Esophagus squamous epithelium (tissue), 5 donors: ENCODE results near the gene REEP1. TPM values are rescaled to one million over a fixed set of nuclear protein-coding genes. Genes with fewer than 3 reads are reported as not detected.

Experiments
- DNase-seq: peaks from one replicate; lab custom pipeline; 2025; lab: John Stamatoyannopoulos, UW
- H3K27ac ChIP-seq, 4 donors: fragments of 200-600 bp; sonication (generic); one replicate each; pipeline ENCODE4 v1.5.1; 2016 to 2019; ENCODE audit warnings: mild to moderate bottlenecking in 1 of 4
- H3K27me3 ChIP-seq, 4 donors: fragments of 200-600 bp; sonication (generic); 1 replicate in 3 of 4; 2 replicates in 1 of 4; pipeline versions ENCODE4 v1.5.1 to v1.6.0; 2017 to 2021; ENCODE audit warnings: antibody characterized with exemption in 1 of 4
- H3K36me3 ChIP-seq, 3 donors: fragments of 200-600 bp; sonication (generic); one replicate each; pipeline ENCODE4 v1.5.1; 2016 to 2019
- H3K4me1 ChIP-seq, 3 donors: fragments of 200-600 bp; sonication (generic); one replicate each; pipeline ENCODE4 v1.5.1; 2017 to 2019
- H3K4me3 ChIP-seq, 4 donors: fragments of 200-600 bp; sonication (generic); 1 replicate in 3 of 4; 2 replicates in 1 of 4; pipeline ENCODE4 v1.5.1; 2016 to 2019; ENCODE audit warnings: mild to moderate bottlenecking in 2 of 4, moderate library complexity in 1 of 4
- H3K9me3 ChIP-seq, 3 donors: fragments of 200-600 bp; sonication (generic); one replicate each; pipeline ENCODE4 v1.5.1; 2016 to 2019
- POLR2A ChIP-seq, 4 donors: fragments of 450-650 bp; IDR thresholded peaks; one replicate each; pipeline ENCODE4 v1.6.1; 2017; ENCODE audit warnings: antibody characterized with exemption in 4 of 4, mild to moderate bottlenecking in 4 of 4, moderate library complexity in 3 of 4
- WGBS, 2 donors: methylation state at CpG; one replicate each; pipeline ENCODE4 v1.1.5; 2018; 5-methylcytosine and 5-hydroxymethylcytosine counted together
- intact Hi-C: fragments of 100-400 bp; cut with DNase I; formaldehyde crosslinking; loops from one replicate; pipeline ENCODE4 v1.15.0; 2022
- total RNA-seq, 4 donors: library from RNA; depleted of rRNA; stranded (reverse); fragments of >200 nt; gene quantifications; one replicate each; pipeline ENCODE4 v1.1.0, GENCODE V29; 2016
- TF ChIP-seq, protein P1 (sequence below), 6 experiments: fragments of 450-650 bp in 4 of 6; fragments of 200-600 bp in 2 of 6; sonication (generic) in 2 of 6; IDR thresholded peaks; one replicate each; pipeline ENCODE4 v1.5.1; 2016 to 2019; ENCODE audit warnings: antibody characterized with exemption in 6 of 6, mild to moderate bottlenecking in 4 of 6, moderate library complexity in 4 of 6
- donor health status: DM: yes; HTN: yes; CAD: no.

Gene REEP1
- total RNA-seq, 4 donors from 2014 or later, result 0.83 to 10.3 (median 2.0) TPM

DNA sequence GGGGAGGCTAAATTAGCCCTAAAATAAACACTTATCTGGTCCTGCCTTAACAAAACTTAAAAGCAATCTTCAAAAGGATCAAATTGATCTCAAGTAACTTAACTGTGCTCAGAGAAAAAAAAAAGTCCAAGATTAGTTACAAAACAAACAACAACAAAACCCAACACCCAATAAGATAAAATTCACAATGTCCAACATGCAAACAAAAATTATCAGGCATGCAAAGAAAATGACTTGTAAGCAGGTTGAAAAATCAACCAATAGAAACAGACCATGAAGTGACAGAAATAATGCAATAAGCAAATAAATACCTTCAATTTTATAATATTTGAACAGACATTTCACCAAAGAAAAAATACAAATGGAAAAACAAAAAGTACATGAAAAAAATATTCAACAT lies 4.0 kb upstream of the REEP1 start:
- peaks cover 8 to 18% (median 11%) of the 10 kb centered on the region in 3 donors for H3K4me1 ChIP-seq
- H3K4me3 ChIP-seq, result no peak overlapping the region
- no peak overlapping the region for H3K27ac ChIP-seq
- H3K36me3 ChIP-seq, result no peaks in the 10 kb centered on the region
- no peaks in the 10 kb centered on the region for H3K9me3 ChIP-seq
- intact Hi-C loops, result no loop called here
- no peak for DNase-seq
- TF ChIP-seq, protein P1, sequence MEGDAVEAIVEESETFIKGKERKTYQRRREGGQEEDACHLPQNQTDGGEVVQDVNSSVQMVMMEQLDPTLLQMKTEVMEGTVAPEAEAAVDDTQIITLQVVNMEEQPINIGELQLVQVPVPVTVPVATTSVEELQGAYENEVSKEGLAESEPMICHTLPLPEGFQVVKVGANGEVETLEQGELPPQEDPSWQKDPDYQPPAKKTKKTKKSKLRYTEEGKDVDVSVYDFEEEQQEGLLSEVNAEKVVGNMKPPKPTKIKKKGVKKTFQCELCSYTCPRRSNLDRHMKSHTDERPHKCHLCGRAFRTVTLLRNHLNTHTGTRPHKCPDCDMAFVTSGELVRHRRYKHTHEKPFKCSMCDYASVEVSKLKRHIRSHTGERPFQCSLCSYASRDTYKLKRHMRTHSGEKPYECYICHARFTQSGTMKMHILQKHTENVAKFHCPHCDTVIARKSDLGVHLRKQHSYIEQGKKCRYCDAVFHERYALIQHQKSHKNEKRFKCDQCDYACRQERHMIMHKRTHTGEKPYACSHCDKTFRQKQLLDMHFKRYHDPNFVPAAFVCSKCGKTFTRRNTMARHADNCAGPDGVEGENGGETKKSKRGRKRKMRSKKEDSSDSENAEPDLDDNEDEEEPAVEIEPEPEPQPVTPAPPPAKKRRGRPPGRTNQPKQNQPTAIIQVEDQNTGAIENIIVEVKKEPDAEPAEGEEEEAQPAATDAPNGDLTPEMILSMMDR (IDR thresholded peaks at IDR 0.05), result no peak
- TF ChIP-seq POLR2A (IDR thresholded peaks at IDR 0.05), result no peak
- H3K27me3 ChIP-seq, result peaks cover 0 to 52% (median 0%) of the 10 kb centered on the region in 4 donors

DNA sequence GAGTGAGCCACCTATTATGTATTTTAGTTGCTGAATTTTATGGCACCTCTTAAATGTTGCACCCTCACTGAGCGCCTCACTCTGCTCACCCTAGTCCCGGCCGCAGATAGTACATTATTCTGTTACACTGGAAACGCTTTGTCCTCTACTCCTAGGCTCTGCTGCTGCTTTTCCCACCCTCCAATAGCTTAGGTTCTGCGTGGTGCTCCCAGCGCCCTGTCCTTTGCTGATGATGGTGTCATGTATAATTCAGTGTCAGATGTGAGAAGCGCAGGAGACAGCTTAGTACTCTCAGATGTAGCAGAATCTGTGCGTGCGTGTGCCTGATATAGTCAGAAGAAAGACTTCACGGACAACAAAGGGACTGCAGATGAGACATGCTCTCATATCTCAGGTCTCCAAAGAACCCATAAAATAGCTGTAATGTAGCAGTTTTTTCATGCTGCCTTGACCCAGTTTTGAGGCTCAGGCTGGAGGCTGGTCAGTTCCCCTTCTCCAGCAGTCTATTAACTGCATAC lies 1.4 kb upstream of the REEP1 start:
- no peak for DNase-seq
- H3K4me3 ChIP-seq, result no peak overlapping the region
- 83 to 88% methylated on average over 10 of the region's 10 CpGs for WGBS, 2 donors
- no peaks in the 10 kb centered on the region for H3K9me3 ChIP-seq
- peaks cover 0 to 70% (median 0%) of the 10 kb centered on the region in 4 donors for H3K27me3 ChIP-seq
- intact Hi-C loops, result no loop called here
- peaks cover 9 to 26% (median 13%) of the 10 kb centered on the region in 3 donors for H3K4me1 ChIP-seq
- no peak overlapping the region for H3K27ac ChIP-seq
- H3K36me3 ChIP-seq, result no peaks in the 10 kb centered on the region
- TF ChIP-seq, protein P1 (IDR thresholded peaks at IDR 0.05), result no peak

GRCh38 chr2:86336675-86337243 lies 667 bp downstream of the REEP1 start:
- H3K4me3 ChIP-seq, result peak overlapping the region; percentile 42 to 79 (median 55)
- peak overlapping the region in 3 of 4 donors; percentile 18 to 79 (median 65) for H3K27ac ChIP-seq
- peaks cover 9 to 26% (median 13%) of the 10 kb centered on the region in 3 donors for H3K4me1 ChIP-seq
- DNase-seq, result no peak
- 0 to 6% methylated on average over 1 to 13 of the region's 45 CpGs for WGBS, 2 donors
- intact Hi-C loops, result no loop called here
- TF ChIP-seq, protein P1 (IDR thresholded peaks at IDR 0.05), result no peak
- no peaks in the 10 kb centered on the region for H3K9me3 ChIP-seq
- peaks cover 0 to 72% (median 0%) of the 10 kb centered on the region in 4 donors for H3K27me3 ChIP-seq
- no peaks in the 10 kb centered on the region for H3K36me3 ChIP-seq

DNA sequence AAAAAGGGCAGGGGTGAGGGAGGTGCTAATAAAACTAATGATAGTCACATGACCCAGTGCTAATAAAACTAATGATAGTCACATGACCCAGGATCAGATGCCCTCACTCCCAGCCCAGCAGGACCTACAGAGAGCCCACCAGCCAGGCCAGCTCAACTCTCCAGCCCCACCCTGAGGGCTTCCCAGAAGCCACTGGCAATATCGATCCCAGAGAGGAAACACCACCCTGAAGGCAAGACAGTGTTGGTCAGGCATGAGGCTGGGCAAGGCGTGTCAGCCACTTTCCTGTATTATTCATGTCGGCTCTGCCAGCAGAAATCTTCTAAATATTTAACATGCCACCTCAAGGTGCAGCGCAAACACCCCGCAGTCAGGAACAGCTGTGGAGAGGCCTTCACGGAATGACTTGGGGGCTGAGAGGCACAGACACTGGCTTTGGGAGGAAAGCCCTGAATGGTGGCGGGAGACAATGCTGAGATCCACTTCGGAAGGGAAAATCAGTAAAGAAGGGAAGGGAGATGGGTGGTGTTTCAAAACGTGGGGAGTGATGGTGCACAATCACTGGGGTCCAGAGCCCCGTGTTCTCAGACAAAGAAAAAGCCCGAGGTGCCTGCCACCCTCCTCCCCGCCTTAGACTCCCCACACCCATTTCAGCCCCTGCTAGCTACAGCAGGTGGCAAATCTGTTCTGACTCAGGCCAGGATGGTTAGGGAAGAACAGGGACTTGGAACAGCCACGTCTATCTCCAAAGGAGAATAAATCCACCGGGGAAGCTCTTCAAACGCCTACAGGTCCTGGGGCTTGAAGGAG lies 1.4 kb downstream of the REEP1 start:
- no peak for DNase-seq
- 39 to 43% methylated on average over 12 to 15 of the region's 15 CpGs for WGBS, 2 donors
- Histone ChIP-seq H3K9me3 (no peaks in the 10 kb centered on the region), H3K27ac (no peak overlapping the region), H3K4me3 (peak overlapping the region; percentile 42 to 79 (median 55)), H3K27me3 (peaks cover 0 to 70% (median 0%) of the 10 kb centered on the region in 4 donors), H3K4me1 (peaks cover 9 to 26% (median 13%) of the 10 kb centered on the region in 3 donors), H3K36me3 (no peaks in the 10 kb centered on the region)
- intact Hi-C loops, result no loop called here
- TF ChIP-seq, protein P1 (IDR thresholded peaks at IDR 0.05), result no peak
- no peak for TF ChIP-seq POLR2A (IDR thresholded peaks at IDR 0.05)

DNA sequence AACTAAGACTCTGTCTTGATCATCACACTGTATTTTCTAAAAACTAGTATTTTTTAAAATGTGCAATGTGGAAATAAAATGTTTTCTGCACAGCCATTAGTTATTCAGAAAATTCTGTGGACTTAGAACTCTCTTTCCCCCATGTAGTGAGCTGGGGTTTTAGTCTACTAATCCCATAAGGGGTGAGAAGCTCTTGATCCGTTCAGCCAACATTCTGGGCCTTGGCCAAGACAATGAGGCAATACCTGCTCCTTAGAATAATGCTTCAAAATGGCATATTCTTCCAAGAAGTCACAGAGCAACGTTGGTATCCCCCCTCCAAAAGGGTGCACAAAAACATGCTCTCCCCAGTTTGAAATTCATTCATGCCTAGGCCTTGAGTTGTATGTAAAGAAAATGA lies 4.0 kb downstream of the REEP1 start:
- Histone ChIP-seq H3K9me3 (no peaks in the 10 kb centered on the region), H3K27ac (no peak overlapping the region), H3K36me3 (no peaks in the 10 kb centered on the region), H3K4me3 (no peak overlapping the region), H3K4me1 (peaks cover 9 to 25% (median 13%) of the 10 kb centered on the region in 3 donors), H3K27me3 (peaks cover 0 to 47% (median 0%) of the 10 kb centered on the region in 4 donors)
- 24 to 29% methylated on average over 2 of the region's 2 CpGs for WGBS, 2 donors
- DNase-seq, result no peak
- intact Hi-C loops, result no loop called here
- no peak for TF ChIP-seq POLR2A (IDR thresholded peaks at IDR 0.05)
- TF ChIP-seq, protein P1 (IDR thresholded peaks at IDR 0.05), result no peak
